Measurements from ENCODE around the gene STARD3NL. TPM values are rescaled to one million over a fixed set of nuclear protein-coding genes. Genes with fewer than 3 reads are reported as not detected.
A peak's percentile ranks its signal among the peaks of the same experiment; 100 is the strongest.

The STARD3NL gene
- total and polyA plus RNA-seq, 2 donors from 2014 or later: 41.0 to 47.9 TPM

GRCh38 chr7:38211486-38211885 is 33.4 kb downstream of the STARD3NL start:
- H3K36me3 ChIP-seq (ENCODE audit: control insufficient read depth in 2 of 3, insufficient read depth in 3 of 3, low read length in 3 of 3): peaks cover 0 to 5% (median 0%) of the 10 kb centered on the region in 3 donors
- H3K4me3 ChIP-seq (ENCODE audit: low read length in 3 of 3): no peak overlapping the region
- no peaks in the 10 kb centered on the region for H3K27me3 ChIP-seq (ENCODE audit: control insufficient read depth, insufficient read depth, low read length)
- FAIRE-seq (no peak), DNase-seq (no peak)
- peaks cover 0 to 14% (median 7%) of the 10 kb centered on the region in 3 donors for H3K4me1 ChIP-seq (ENCODE audit: control insufficient read depth in 2 of 3, insufficient read depth in 2 of 3, low read depth in 1 of 3, low read length in 3 of 3)
- no peak overlapping the region for H3K9ac ChIP-seq (ENCODE audit: low read length in 3 of 3)
- H3K9me3 ChIP-seq (ENCODE audit: control insufficient read depth in 2 of 3, insufficient read depth in 1 of 3, low read length in 3 of 3): no peaks in the 10 kb centered on the region
- intact Hi-C loops (cut with DNase I): no loop called here
- no peak overlapping the region for H3K27ac ChIP-seq (ENCODE audit: low read depth in 2 of 2, low read length in 2 of 2)
- TF ChIP-seq CTCF (IDR thresholded peaks at IDR 0.05; ENCODE audit: borderline replicate concordance, extremely low read depth, insufficient read depth): no peak

- Histone ChIP-seq H3K9me3 (ENCODE audit: control insufficient read depth in 2 of 3, insufficient read depth in 1 of 3, low read length in 3 of 3) (no peaks in the 10 kb centered on the region), H3K4me1 (ENCODE audit: control insufficient read depth in 2 of 3, insufficient read depth in 2 of 3, low read depth in 1 of 3, low read length in 3 of 3) (peaks cover 0 to 18% (median 11%) of the 10 kb centered on the region in 3 donors), H3K36me3 (ENCODE audit: control insufficient read depth in 2 of 3, insufficient read depth in 3 of 3, low read length in 3 of 3) (peaks cover 0 to 5% (median 2%) of the 10 kb centered on the region in 3 donors), H3K27ac (ENCODE audit: low read depth in 2 of 2, low read length in 2 of 2) (no peak overlapping the region), H3K4me3 (ENCODE audit: low read length in 3 of 3) (no peak overlapping the region), H3K27me3 (ENCODE audit: control insufficient read depth, insufficient read depth, low read length) (no peaks in the 10 kb centered on the region), H3K9ac (ENCODE audit: low read length in 3 of 3) (no peak overlapping the region)
- TF ChIP-seq CTCF (IDR thresholded peaks at IDR 0.05; ENCODE audit: borderline replicate concordance, extremely low read depth, insufficient read depth): no peak
- FAIRE-seq: no peak
- intact Hi-C loops (cut with DNase I): no loop called here
- DNase-seq: no peak
Measured at GRCh38 chr7:38211940-38212339, 33.9 kb downstream of the STARD3NL start.

- intact Hi-C loops (cut with DNase I): no loop called here
- FAIRE-seq: no peak
- Histone ChIP-seq H3K27ac (ENCODE audit: low read depth in 2 of 2, low read length in 2 of 2) (peak overlapping the region in 1 of 2 donors; percentile 88), H3K4me3 (ENCODE audit: low read length in 3 of 3) (no peak overlapping the region), H3K27me3 (ENCODE audit: control insufficient read depth, insufficient read depth, low read length) (no peaks in the 10 kb centered on the region), H3K36me3 (ENCODE audit: control insufficient read depth in 2 of 3, insufficient read depth in 3 of 3, low read length in 3 of 3) (peaks cover 5 to 14% (median 8%) of the 10 kb centered on the region in 3 donors), H3K9me3 (ENCODE audit: control insufficient read depth in 2 of 3, insufficient read depth in 1 of 3, low read length in 3 of 3) (no peaks in the 10 kb centered on the region), H3K9ac (ENCODE audit: low read length in 3 of 3) (no peak overlapping the region), H3K4me1 (ENCODE audit: control insufficient read depth in 2 of 3, insufficient read depth in 2 of 3, low read depth in 1 of 3, low read length in 3 of 3) (peaks cover 0 to 18% (median 11%) of the 10 kb centered on the region in 3 donors)
- DNase-seq: peak in 1 of 5 donors; percentile 50
- TF ChIP-seq CTCF (IDR thresholded peaks at IDR 0.05; ENCODE audit: borderline replicate concordance, extremely low read depth, insufficient read depth): no peak
Measured at GRCh38 chr7:38215115-38215514, 37.1 kb downstream of the STARD3NL start.
